ENCODE measurements around the gene NPIPB6. TPM values are rescaled to one million over a fixed set of nuclear protein-coding genes. Genes with fewer than 3 reads are reported as not detected.
A peak's percentile ranks its signal among the peaks of the same experiment; 100 is the strongest.
"Not testable (repeated sequence)": the region's sequence is repeated elsewhere in the genome, so short reads cannot be mapped to it uniquely, and the experiment has no call there.

NPIPB6 gene
- total RNA-seq (1 to 10 TPM in 1 of 9 donors, under 1 TPM in 4, not detected in 4; 0.58 to 1.1 (median 0.72) TPM), polyA plus RNA-seq (under 1 TPM; 0.10 to 0.42 TPM)
- long read RNA-seq, donor 1: 0 reads
- long read RNA-seq, donor 2: 0 reads
- long read RNA-seq, donor 3: 0 reads

DNA sequence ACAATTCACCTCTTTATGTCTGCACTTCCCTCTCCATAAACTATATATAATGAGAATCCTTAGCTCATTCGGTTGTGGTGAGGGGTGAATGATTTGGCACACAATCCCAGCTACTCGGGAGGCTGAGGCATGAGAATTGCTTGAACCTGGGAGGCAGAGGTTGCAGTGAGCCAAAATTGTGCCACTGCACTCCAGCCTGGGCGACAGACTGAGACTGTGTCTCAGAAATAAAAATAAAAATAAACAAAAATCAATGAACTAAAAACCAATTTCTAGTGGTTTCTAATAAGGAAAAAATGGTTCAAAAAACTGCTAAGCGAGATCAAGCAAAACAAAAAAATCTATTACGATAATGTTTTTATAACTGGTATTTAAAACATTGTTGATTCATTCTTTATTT, at the start of gene NPIPB6:
Gene NPIPB6, minus strand, starts transcription at position 101 of the 400 bp plus-strand sequence. CDS start 686 bp downstream, outside the sequence.
- DNase-seq; H3K36me3 ChIP-seq; H3K27ac ChIP-seq; H3K27me3 ChIP-seq; H3K4me3 ChIP-seq; H3K4me1 ChIP-seq; H3K9me3 ChIP-seq; intact Hi-C loops (cut with DNase I); ATAC-seq: not testable (repeated sequence)
- no CpG with 5 or more reads among the region's 5 CpGs for WGBS, 4 donors

DNA sequence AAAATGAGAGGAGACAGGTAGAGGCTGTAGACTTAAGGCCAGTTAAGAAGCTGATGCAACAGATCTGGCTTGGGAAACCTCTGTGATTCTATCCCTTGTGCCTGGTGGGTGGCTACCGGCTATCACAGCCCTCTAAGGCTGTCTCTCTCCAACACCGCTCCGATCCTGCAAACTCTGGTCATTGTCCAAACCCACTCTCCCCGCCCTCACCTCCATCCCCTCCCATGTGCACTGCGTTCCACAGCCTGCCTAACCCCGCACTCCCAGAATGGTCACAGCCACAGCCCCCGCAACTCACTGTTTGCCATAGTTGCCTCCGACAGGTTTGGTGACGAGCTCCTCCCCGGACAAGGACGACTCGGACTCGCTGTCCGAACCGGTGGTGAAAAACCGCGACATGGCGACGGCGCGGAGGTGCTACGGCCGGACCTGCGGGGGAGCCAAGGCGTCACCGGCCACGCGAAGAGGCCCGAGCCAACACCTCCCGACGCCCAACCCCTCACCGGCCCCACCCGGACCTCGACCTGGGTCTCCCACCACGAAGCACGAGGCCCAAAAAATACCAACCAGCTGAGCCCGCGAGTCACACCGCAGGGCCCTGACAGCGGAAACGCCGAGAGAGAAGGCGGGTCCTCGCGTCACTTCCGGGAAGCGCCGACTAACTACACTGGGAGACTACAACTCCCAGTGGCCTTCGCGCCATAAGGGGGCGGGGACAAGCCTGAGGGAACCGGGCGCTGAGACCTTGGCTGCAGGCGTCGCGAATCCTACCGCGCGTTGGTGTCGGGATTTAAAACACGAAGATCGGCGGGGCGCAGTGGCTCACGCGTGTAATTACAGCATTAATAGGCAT, 40.1 kb upstream of the NPIPB6 start, which contains the start of gene EIF3CL:
Gene EIF3CL, minus strand, starts transcription at position 622 of the 853 bp plus-strand sequence. Its CDS starts 223 bp downstream, at position 399.
- H3K27me3 ChIP-seq; H3K27ac ChIP-seq; DNase-seq; H3K9me3 ChIP-seq; H3K4me1 ChIP-seq; intact Hi-C loops (cut with DNase I); H3K36me3 ChIP-seq: not testable (repeated sequence)
- peak within 1 kb of the TSS in 8 of 12 donors; percentile 30 to 41 (median 34) for H3K4me3 ChIP-seq
- no CpG with 5 or more reads among the region's 66 CpGs for WGBS, 4 donors
- peak; percentile 99 to 100 (median 100) for ATAC-seq

DNA sequence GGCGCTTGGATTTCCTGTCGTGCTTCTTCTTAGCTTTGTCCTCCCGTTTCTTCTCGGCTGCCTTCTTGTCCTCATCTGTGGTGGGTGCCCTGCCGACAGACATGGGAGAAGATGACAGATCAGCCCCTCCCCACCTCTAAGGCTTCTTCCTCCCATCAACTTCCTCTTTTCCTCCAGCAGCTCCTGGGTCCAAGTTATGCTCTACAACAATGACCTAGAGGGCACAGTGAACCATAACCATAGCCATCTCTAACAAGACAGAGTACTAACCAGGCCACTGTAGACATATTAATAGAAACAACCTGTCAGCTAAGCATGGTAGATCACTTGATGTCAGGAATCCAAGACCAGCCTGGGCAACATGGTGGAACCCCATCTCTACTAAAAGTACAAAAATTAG, 28.7 kb upstream of the NPIPB6 start:
- DNase-seq; H3K27ac ChIP-seq; H3K4me3 ChIP-seq; H3K4me1 ChIP-seq; H3K9me3 ChIP-seq; intact Hi-C loops (cut with DNase I); ATAC-seq; H3K36me3 ChIP-seq; H3K27me3 ChIP-seq: not testable (repeated sequence)
- WGBS, 4 donors: no CpG with 5 or more reads among the region's 5 CpGs

DNA sequence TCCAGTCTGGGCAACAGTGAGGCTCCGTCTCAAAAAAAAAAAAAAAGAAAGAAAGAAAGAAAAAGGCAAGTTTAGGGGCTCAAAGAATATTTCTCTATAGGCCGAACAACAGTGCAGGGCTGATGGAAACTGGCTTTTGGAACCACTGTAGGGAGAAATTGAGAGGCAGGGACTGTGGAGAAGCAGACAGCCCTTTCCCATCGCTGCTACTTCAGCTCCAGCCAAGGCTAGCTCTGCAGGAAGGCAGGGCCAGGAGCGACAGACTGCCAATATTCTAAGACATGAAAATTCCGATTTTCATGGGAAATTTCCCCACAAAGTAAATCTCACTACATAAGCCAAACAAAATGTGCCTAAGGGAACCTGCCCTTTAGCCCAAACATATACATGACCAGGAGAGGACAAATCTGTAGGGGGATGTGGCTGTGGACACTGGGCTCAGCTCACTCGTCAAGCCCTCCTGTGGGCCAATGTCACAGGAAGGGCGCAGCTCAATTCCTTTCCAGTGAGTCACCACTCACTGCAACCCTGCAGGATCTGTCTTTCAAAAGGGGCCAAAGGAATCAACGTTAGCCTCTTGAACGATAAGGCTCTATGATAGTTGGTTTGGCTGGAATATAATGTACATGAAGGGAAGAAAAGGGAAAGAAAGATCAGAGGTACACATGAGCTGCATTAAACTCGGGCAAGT, 19.0 kb upstream of the NPIPB6 start:
- intact Hi-C loops (cut with DNase I): not testable (repeated sequence)

DNA sequence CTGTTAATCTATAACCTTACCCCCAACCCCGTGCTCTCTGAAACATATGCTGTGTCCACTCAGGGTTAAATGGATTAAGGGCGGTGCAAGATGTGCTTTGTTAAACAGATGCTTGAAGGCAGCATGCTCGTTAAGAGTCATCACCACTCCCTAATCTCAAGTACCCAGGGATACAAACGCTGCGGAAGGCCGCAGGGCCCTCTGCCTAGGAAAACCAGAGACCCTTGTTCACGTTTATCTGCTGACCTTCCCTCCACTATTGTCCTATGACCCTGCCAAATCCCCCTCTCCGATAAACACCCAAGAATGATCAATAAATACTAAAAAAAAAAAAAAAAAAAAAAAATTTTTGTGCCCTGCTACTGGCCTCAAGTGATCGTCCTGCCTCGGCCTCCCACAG, 14.5 kb upstream of the NPIPB6 start:
- ATAC-seq; H3K27ac ChIP-seq; H3K4me3 ChIP-seq; H3K4me1 ChIP-seq; H3K36me3 ChIP-seq; H3K27me3 ChIP-seq; intact Hi-C loops (cut with DNase I); H3K9me3 ChIP-seq: not testable (repeated sequence)
- DNase-seq: peak in 1 of 5 donors; percentile 18
- WGBS, 4 donors: 64 to 77% (median 70%) methylated on average over 5 to 7 of the region's 10 CpGs

More for the DNA sequence above, 19.0 kb upstream of the NPIPB6 start:
- H3K27me3 ChIP-seq, H3K36me3 ChIP-seq, H3K4me3 ChIP-seq, H3K27ac ChIP-seq, H3K9me3 ChIP-seq, H3K4me1 ChIP-seq, DNase-seq: not testable (repeated sequence)
- 40 to 72% (median 62%) methylated on average over 1 to 3 of the region's 10 CpGs; no CpG with 5 or more reads in 1 of the 4 donors for WGBS, 4 donors
- peak; percentile 72 to 89 (median 86) for ATAC-seq

DNA sequence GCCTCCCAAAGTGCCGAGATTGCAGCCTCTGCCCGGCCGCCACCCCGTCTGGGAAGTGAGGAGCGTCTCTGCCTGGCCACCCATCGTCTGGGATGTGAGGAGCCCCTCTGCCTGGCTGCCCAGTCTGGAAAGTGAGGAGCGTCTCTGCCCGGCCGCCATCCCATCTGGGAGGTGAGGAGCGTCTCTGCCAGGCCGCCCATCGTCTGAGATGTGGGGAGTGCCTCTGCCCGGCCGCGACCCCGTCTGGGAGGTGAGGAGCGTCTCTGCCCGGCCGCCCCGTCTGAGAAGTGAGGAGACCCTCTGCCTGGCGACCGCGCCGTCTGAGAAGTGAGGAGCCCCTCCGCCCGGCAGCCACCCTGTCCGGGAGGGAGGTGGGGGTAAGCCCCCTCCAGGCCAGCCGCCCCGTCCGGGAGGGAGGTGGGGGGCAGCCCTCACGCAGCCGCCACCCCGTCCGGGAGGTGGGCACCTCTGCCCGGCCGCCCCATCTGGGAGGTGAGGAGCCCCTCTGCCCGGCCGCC, 13.9 kb upstream of the NPIPB6 start:
- intact Hi-C loops (cut with DNase I); H3K27ac ChIP-seq; ATAC-seq; H3K4me3 ChIP-seq; H3K9me3 ChIP-seq; H3K4me1 ChIP-seq; H3K27me3 ChIP-seq; H3K36me3 ChIP-seq: not testable (repeated sequence)
- DNase-seq: peak in 1 of 5 donors; percentile 14
- 96 to 100% (median 96%) methylated on average over 3 to 30 of the region's 38 CpGs for WGBS, 4 donors

DNA sequence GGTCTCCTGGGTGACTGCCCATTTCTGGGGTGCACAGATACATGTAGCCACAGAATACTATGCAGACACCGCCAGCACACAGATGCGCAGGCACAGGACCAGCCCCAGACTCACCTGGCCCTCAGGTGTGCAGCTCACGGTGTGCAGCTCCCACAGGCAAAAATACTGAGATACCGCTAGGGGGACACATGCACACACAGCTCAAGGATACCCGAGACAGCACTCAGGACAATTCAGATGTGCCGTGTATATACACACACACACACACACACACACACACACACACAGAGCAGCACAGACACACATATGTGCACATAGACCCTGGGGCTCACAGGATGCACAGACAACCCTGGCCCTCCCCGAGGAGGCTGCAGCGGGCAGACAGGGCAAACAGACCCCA, 11.8 kb upstream of the NPIPB6 start:
- intact Hi-C loops (cut with DNase I); H3K27me3 ChIP-seq; H3K4me1 ChIP-seq; H3K36me3 ChIP-seq; H3K9me3 ChIP-seq; H3K27ac ChIP-seq; DNase-seq; H3K4me3 ChIP-seq: not testable (repeated sequence)
- 0 to 4% methylated on average over 3 of the region's 8 CpGs; no CpG with 5 or more reads in 2 of the 4 donors for WGBS, 4 donors
- peak; percentile 19 to 62 (median 52) for ATAC-seq

DNA sequence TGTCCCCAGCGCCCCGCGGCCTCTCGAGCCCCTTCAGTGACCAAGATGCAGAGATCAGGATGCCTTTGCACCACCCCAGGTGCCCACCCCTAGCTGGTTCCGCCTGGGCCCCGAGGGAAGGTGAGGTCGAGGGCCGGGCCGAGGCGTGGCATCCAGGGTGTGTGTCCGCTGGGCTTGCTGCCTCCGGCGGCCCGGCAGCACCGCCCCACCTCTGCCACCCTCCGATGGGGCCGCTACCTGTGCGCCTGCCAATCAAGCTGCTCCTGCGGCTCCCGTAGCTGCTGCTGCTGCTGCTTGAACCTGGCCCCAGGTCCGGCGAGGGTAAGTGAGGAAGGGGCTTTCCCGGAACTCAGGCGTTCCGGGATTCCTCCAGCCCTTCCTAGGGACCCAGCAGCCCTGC, 11.0 kb upstream of the NPIPB6 start:
- H3K4me3 ChIP-seq; H3K27ac ChIP-seq; H3K9me3 ChIP-seq; intact Hi-C loops (cut with DNase I); DNase-seq; H3K27me3 ChIP-seq; H3K4me1 ChIP-seq; H3K36me3 ChIP-seq: not testable (repeated sequence)
- 0 to 5% (median 0%) methylated on average over 1 to 14 of the region's 25 CpGs; no CpG with 5 or more reads in 1 of the 4 donors for WGBS, 4 donors
- ATAC-seq: peak in 2 of 4 donors; percentile 19 to 50

DNA sequence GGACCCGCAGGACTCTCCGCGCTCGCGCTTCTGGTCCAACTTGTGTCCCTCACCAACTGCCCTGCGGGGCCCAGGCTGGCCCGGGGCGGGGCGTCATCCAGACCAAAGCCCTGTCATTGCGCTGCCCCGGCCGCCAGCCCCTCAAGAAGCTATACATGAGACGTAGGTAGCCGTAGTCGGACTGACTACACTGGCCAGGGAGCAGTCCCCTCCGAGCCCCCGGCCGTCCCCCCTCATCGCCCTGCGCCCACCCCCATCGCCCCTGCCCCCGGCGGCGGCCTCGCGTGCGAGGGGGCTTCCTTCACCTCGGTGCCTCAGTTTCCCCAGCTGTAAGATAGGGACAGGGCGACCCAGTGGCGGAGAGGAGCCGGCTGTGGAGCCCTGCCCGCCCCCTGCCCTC, 4.6 kb upstream of the NPIPB6 start:
- H3K27ac ChIP-seq; H3K27me3 ChIP-seq; intact Hi-C loops (cut with DNase I); H3K4me1 ChIP-seq; H3K4me3 ChIP-seq; H3K36me3 ChIP-seq; ATAC-seq; H3K9me3 ChIP-seq: not testable (repeated sequence)
- 26 to 30% methylated on average over 26 of the region's 32 CpGs; no CpG with 5 or more reads in 2 of the 4 donors for WGBS, 4 donors
- DNase-seq: peak in 3 of 5 donors; percentile 14 to 30 (median 14)

All from heart left ventricle (tissue), 16 donors.